OCI-LY7 (cell line): ENCODE data around the gene MED13.

Experiments
- EZH2phosphoT487 ChIP-seq: fragments of 200-600 bp; sonication (generic); IDR thresholded peaks from 2 replicates; pipeline ENCODE4 v1.6.1; 2018; ENCODE audit warnings: low read depth, borderline replicate concordance, mild to moderate bottlenecking, mixed run types, antibody characterized with exemption, low read length, moderate library complexity, mixed read lengths
- TF ChIP-seq, protein P1 (sequence below): fragments of 200-600 bp; sonication (generic); conservative IDR thresholded peaks from 2 replicates; pipeline ENCODE4 v1.5.1; 2014; ENCODE audit warnings: mild to moderate bottlenecking, antibody characterized with exemption, low read length, moderate library complexity, mixed read lengths

DNA sequence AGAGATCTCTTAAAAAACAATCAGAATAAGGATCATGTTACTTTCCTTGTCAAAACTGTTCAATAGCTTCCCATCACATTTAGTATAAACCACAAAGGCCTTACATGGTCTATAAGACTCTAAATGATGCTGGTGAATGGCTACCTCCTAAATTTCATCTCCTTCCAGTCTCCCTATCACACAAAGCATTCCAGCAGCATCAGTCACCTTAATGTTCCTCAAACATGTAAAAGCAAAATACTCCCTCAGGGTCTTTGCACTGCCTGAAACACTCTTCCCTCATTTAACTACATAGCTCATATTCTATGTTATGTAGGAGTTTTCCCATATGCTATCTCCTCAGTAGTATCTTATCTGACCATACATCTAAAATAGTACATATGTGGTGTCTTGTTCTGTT lies 83.8 kb downstream of the MED13 start:
- TF ChIP-seq, protein P1, sequence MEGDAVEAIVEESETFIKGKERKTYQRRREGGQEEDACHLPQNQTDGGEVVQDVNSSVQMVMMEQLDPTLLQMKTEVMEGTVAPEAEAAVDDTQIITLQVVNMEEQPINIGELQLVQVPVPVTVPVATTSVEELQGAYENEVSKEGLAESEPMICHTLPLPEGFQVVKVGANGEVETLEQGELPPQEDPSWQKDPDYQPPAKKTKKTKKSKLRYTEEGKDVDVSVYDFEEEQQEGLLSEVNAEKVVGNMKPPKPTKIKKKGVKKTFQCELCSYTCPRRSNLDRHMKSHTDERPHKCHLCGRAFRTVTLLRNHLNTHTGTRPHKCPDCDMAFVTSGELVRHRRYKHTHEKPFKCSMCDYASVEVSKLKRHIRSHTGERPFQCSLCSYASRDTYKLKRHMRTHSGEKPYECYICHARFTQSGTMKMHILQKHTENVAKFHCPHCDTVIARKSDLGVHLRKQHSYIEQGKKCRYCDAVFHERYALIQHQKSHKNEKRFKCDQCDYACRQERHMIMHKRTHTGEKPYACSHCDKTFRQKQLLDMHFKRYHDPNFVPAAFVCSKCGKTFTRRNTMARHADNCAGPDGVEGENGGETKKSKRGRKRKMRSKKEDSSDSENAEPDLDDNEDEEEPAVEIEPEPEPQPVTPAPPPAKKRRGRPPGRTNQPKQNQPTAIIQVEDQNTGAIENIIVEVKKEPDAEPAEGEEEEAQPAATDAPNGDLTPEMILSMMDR: no peak
- TF ChIP-seq EZH2phosphoT487: no peak
